ENCODE results near the gene HSP90AB1.

HSP90AB1 gene

GRCh38 chr6:44248579-44248978, 1.7 kb downstream of the HSP90AB1 start:
- DNase-seq (ENCODE audit: low spot score) = no peak
- TF ChIP-seq, protein P1, sequence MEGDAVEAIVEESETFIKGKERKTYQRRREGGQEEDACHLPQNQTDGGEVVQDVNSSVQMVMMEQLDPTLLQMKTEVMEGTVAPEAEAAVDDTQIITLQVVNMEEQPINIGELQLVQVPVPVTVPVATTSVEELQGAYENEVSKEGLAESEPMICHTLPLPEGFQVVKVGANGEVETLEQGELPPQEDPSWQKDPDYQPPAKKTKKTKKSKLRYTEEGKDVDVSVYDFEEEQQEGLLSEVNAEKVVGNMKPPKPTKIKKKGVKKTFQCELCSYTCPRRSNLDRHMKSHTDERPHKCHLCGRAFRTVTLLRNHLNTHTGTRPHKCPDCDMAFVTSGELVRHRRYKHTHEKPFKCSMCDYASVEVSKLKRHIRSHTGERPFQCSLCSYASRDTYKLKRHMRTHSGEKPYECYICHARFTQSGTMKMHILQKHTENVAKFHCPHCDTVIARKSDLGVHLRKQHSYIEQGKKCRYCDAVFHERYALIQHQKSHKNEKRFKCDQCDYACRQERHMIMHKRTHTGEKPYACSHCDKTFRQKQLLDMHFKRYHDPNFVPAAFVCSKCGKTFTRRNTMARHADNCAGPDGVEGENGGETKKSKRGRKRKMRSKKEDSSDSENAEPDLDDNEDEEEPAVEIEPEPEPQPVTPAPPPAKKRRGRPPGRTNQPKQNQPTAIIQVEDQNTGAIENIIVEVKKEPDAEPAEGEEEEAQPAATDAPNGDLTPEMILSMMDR (IDR thresholded peaks at IDR 0.05; ENCODE audit: extremely low read depth, missing control alignments) = no peak

DNA sequence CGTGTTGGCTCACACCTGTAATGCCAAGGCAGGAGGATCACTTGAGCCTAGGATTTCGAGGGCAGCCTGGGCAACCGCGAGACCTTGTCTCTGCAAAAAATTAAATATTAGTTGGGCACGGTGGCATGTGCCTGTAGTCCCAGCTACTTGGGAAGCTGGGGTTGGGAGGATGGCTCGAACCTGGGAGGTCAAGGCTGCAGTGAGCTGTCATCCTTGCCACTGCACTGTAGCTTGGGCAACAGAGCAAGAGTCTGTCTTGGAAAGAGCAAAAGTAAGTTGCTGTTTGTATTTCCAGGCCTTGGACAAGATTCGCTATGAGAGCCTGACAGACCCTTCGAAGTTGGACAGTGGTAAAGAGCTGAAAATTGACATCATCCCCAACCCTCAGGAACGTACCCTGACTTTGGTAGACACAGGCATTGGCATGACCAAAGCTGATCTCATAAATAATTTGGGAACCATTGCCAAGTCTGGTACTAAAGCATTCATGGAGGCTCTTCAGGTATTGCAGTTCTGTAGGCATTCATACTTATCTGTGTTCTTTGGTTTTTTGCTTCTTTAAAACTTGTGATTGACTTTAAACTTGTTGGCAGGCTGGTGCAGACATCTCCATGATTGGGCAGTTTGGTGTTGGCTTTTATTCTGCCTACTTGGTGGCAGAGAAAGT, 2.3 kb downstream of the HSP90AB1 start:
- TF ChIP-seq, protein P1 (IDR thresholded peaks at IDR 0.05; ENCODE audit: extremely low read depth, missing control alignments) = no peak
- no peak for DNase-seq (ENCODE audit: low spot score)

GRCh38 chr6:44250067-44250717, 3.3 kb downstream of the HSP90AB1 start:
- TF ChIP-seq, protein P1 (IDR thresholded peaks at IDR 0.05; ENCODE audit: extremely low read depth, missing control alignments) = no peak
- DNase-seq (ENCODE audit: low spot score) = no peak

GRCh38 chr6:44250718-44251123, 3.8 kb downstream of the HSP90AB1 start:
- TF ChIP-seq, protein P1 (IDR thresholded peaks at IDR 0.05; ENCODE audit: extremely low read depth, missing control alignments) = no peak
- DNase-seq (ENCODE audit: low spot score) = no peak

DNA sequence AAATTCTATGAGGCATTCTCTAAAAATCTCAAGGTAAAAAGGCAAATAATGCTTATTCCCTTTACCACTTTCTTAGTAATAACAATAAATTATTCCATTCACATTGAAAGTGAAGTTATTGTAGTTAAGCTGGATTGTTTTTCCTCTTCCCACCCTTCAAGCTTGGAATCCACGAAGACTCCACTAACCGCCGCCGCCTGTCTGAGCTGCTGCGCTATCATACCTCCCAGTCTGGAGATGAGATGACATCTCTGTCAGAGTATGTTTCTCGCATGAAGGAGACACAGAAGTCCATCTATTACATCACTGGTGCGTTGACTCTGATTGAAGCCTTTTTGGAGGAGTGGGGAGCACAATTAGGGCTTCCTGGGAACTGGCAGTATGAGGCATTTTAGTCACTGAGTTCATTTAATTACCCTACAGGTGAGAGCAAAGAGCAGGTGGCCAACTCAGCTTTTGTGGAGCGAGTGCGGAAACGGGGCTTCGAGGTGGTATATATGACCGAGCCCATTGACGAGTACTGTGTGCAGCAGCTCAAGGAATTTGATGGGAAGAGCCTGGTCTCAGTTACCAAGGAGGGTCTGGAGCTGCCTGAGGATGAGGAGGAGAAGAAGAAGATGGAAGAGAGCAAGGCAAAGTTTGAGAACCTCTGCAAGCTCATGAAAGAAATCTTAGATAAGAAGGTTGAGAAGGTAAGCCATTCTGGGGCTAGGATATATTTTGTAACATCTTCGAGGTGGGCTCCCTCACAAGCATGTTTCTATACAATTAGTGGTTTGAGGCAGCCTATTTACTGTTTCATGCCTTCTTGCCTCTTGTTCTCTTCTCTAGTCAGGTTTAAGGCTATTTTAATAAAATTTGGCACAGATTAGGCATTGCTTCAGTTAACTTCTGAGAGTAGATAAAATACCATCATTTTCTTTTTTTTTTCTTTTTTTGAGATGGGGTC, 4.9 kb downstream of the HSP90AB1 start:
- TF ChIP-seq, protein P1 (IDR thresholded peaks at IDR 0.05; ENCODE audit: extremely low read depth, missing control alignments) = no peak
- no peak for DNase-seq (ENCODE audit: low spot score)

GRCh38 chr6:44253307-44254101, 6.6 kb downstream of the HSP90AB1 start:
- no peak for DNase-seq (ENCODE audit: low spot score)
- TF ChIP-seq, protein P1 (IDR thresholded peaks at IDR 0.05; ENCODE audit: extremely low read depth, missing control alignments) = peak; percentile 35
